Diencephalon (tissue), 1 donor: ENCODE results near the gene CACNB2. TPM values are rescaled to one million over a fixed set of nuclear protein-coding genes. Genes with fewer than 3 reads are reported as not detected.

Source experiments
- total RNA-seq: library from RNA; depleted of rRNA; stranded (reverse); fragments of >200 nt; gene quantifications from one replicate; pipeline ENCODE4 v1.2.3, GENCODE V29; 2014

The CACNB2 gene
- 35.3 TPM for total RNA-seq

GRCh38 chr10:18140149-18140956, at the start of gene CACNB2:
Gene CACNB2, plus strand, starts transcription at chr10:18140424.

Other genes with a start within 250 kb of the CACNB2 start
- gene SLC39A12, start 188.5 kb upstream of the CACNB2 start, total RNA-seq, result 20.1 TPM